NCI-H1092 treated with DMSO at 0.1 percent for 48 hours (cell line): ENCODE results near the gene PLCE1.

Source experiments
- DNase-seq: peaks from one replicate; lab custom pipeline; 2025; lab: John Stamatoyannopoulos, UW

Gene PLCE1

DNA sequence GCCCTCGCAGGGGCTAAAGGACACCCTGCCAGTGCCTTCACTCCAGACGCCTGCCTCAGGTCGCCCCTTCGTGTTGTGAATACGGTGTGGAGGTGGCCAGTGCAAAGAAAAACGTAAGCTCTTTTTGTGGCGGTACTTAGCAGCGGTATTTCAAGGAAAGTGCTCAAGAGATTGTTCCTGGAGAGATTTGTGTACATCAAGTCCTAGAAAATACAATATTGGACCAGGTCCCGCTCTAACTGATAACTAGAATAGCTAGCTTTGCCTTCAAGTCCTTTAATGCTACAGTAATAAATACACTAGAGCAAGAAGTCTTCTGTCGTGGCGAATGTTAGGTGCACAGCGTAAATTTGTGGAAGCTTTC lies 689 bp downstream of the PLCE1 start:
- no peak for DNase-seq

DNA sequence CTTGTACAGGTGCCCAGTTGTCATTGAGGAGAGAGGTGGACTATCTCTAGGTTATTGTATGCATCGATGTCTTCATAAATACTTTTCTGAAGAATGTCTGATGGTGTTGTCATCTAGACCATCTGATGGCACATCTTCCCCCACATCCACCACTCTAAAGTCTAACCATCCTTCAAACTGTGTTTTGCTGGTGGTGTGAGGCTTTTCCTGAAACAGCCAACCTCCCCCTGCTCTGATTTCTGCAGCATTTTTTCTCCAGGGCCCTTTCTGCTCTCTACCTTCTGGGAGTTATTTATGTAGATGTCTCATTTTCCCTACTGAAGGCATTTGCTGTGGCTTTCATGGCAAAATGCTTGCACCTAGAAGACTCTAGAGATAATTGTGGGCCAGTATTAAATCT lies 1.5 kb downstream of the PLCE1 start:
- no peak for DNase-seq

- no peak for DNase-seq
Observed at GRCh38 chr10:93995598-93996271, 2.0 kb downstream of the PLCE1 start.

GRCh38 chr10:93996551-93996950 lies 2.8 kb downstream of the PLCE1 start:
- no peak for DNase-seq

DNA sequence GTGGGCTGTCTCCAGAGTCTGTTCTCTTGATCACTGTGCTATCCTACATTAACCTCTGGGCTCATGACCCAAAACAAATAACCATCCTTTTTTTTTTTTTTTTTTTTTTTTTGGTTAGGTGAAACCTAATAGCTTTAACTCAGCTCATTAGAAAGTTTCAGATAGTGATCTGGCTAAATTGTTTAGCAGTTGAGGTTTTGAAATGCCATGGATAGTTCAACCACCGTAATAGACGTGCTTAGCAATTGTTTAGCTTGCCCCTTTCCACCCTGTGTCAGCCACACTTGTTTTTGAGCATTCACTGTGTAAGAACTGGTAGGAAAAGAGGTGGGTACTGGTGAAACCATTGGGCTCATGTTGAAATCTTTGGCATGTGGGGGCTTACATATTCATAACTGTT lies 3.8 kb downstream of the PLCE1 start:
- no peak for DNase-seq

DNA sequence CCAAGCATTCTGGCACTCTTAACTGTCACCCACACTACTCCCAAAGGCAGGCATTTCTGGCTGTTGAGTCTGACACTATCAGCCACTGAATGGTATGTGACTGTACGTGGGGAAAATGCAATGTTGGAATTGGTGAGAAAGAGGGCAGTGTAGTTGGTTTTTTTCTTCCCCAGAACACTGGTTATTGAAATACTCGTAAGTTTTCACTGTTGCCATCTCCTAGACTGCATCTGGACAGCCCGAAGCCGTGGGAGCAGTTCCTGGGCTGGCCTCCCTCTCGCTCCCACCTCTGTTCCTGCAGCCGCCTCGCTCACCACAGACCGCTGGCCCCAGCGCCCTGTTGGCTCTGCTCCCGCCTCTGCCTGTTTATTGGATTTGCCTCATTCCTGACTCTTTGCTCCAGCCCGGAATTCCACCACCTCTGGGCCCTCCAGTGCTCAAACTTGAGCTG lies 5.7 kb downstream of the PLCE1 start:
- DNase-seq, result no peak

DNA sequence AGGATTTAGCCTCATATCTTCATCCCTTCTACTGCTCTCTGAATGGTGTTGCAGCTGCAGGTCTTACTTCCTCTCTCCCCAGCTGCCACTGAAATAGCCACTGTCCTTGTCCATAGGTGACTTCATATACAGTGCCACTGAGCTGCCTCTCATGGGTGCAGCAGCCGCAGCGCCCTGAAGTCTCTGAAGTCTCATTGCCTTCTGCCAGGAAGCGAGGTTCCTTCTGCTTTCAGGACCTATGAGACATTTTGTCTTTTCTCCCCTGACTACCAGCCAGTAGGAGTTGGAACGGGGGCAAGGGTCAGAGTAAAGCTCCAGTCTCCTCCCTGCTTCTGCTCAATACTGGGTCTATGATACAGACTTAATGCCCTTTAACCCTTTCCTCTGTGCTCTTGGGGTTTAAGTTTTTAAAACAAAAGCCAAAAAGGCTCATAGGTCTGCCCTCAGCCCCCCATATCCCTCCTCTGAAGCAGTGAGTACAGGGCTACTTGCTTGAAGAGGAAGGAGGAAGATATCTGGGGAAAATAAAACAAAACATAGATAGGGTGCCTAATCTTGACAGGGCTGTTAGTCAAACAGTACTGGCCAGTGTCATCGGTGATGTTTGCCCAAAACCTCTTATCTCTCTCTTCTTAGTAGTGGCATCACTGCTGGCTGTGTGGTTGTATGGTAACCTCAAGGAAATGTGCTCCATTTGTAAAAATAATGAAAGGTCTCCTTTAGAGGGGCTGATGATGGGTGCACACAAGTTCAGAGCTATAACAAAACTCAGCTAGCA lies 7.1 kb downstream of the PLCE1 start:
- DNase-seq, result no peak

DNA sequence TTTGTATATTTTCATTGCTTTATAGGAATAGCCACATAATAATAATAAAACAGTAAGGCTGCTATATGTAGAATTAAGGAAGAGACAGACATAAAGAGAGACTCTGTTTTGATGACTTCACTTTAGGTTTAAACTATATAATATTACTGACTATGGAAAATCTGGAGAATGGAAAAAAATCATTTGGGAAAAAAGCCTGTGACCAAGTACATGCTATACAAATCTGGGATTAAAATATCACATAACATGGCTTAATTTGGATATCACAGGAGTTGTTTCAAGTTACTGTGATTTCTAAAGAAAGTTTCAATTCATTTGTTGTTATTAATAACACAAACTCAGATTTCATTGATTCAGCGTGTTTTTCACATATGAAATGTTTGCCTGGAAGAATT lies 7.7 kb downstream of the PLCE1 start:
- DNase-seq, result no peak

- no peak for DNase-seq
Observed at GRCh38 chr10:94002156-94002555, 8.4 kb downstream of the PLCE1 start.

DNA sequence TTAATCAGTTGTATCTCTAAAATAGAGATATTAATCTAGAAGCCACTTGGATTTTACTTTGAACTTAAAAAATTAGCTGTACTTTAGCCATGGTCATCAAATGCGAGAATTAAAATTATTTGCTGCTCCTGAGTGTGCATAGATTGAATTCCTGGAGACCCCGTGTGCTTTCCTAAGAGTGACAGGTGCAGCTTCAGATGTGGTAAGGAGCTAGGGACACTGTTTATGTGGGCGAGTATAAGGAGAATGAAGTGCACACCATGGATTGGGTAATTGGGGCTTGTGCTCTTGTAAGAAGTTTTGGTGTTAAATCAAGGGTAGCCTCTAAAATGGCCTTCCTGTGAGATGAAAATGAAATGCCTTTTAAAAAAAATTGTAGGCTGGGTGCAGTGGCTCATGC lies 9.8 kb downstream of the PLCE1 start:
- no peak for DNase-seq

- no peak for DNase-seq
Observed at GRCh38 chr10:94005050-94005449, 11.3 kb downstream of the PLCE1 start.

DNA sequence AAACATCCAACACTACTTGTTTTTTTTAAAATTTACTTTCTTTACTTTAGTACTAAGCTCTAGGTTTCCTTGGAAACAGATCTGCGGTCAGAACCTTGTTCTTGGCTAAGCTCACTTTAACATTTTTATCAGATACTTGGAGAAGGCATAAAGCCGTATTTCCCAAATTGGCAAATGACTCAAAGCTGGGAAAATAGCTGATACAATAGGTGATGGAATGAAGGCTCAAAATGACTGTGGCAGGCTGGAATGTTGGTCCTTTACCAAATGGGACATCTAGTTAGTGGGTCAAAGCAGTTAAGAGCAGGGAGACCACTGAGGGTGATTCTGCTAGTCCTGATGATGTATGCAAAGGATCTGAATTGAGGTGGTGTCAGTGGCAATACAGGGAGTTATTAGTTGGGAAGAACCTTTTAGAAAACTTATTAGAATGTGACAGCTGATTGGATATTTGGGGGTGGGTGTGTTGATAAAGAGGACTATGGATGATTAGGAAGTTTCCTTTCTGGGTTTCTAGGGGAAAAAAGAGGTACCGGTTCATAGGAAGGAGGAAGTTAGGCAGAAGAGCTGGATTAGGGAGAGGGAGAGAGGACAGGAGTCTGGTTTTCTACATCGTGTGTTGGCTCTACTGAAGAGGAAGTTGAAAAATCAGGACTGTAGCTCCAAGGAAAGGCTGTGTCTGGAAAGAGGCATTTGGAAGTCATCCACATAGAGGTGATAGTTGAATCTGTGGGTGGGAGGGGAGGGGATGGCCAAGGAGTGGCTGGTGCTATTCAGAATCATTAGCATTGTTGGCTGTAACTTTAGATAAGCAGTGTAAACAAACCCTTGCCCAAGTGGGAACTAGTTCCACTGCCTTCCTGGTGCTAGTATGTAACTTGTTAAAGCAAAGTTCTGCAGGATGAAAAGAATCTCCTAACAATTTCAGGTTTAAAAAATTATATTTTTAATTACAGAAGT lies 13.1 kb downstream of the PLCE1 start:
- DNase-seq, result no peak

DNA sequence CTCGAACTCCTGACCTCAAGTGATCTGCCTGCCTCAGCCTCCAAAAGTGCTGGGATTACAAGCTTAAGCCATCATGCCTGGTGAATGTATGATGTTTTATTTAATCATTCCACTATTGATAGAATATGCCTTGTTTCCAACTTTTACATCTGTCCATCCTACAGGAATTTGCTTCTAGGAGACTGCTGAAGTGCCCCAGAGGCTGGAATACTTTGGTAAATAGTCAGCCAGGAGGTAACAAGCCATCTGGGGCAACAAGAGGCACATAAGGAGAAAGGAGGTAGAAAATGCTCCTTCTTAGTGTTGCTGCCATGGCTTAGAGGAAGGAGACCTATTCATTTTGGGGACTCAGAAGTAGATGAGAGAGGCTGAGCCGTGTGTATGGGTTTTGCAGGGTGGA lies 14.8 kb downstream of the PLCE1 start:
- DNase-seq, result no peak

GRCh38 chr10:94010116-94010515 lies 16.4 kb downstream of the PLCE1 start:
- DNase-seq, result no peak

GRCh38 chr10:94010886-94011285 lies 17.2 kb downstream of the PLCE1 start:
- DNase-seq, result no peak

- DNase-seq, result no peak
Observed at GRCh38 chr10:94011296-94011695, 17.6 kb downstream of the PLCE1 start.

DNA sequence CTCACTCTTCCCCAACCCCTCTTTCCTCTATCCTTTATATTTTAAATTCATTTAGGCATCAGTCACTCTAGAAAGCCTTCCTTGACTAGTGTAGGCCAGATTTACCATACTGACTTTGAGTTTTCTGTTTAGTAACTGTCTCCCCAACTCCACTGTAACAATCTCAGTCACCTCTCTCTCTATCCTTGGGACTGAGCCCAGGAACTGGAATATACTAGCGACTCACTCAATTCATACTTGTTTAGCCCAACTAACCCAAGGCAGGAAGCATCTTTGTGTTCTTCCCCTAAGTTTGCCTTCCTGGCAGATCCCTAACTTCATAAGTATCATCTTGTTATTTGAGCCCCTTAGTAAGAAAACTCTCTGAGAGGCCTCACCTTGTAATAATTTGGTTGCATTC lies 19.1 kb downstream of the PLCE1 start:
- no peak for DNase-seq

DNA sequence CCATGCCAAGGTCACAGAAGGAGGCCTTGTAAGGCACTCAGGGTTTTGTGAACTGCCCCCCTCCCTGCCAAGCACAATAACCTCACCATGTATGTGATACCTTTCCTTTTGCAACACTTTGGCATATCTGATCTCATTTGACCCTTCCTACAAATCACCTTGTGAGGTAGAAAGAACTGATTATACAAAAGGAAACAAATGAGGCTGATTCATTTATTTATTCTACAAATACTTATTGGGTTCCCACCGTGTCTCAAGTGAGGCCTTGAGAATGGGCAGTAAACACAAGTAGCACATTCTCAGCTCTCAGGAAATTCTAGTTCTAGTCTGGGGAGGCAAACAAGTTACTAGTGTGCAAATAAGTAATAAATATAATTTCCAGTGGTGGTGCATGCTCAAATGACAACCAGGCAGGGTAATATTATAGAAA lies 19.6 kb downstream of the PLCE1 start:
- no peak for DNase-seq

- no peak for DNase-seq
Observed at GRCh38 chr10:94014304-94014703, 20.6 kb downstream of the PLCE1 start.

- no peak for DNase-seq
Observed at GRCh38 chr10:94016727-94017714, 23.3 kb downstream of the PLCE1 start.

DNA sequence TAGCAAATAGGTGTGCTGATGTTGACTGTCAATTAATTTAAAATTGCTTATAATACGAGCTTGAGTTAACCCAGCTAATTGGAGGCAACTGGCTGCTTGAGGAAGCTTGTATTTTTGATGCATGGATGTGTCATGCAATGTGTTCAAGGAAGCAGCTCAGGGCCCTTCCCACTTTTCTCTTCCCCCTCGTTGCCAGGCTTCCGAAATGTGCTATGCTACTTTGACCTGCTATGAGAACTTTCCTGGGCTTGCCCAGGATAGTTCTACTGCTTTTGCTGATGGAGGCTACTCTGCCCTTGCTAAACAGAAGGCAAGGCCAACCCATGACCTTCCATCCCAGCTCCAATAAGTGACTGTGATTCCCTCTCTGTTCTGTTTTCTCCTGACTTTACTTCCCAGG lies 24.4 kb downstream of the PLCE1 start:
- DNase-seq, result no peak
